HuH-7 (cell line): Measurements from ENCODE around the gene CFAP410.
"Not testable (repeated sequence)": the region's sequence is repeated elsewhere in the genome, so short reads cannot be mapped to it uniquely, and the experiment has no call there.

Experiments
- DNase-seq: peaks from one replicate; pipeline ENCODE4 v3.0.0; 2011; ENCODE audit warnings: low spot score

CFAP410 gene

GRCh38 chr21:44285138-44285992 lies 53.8 kb downstream of the CFAP410 start, which contains the start of gene AIRE:
Gene AIRE (plus strand): TSS chr21:44285876. CDS start chr21:44286007, 131 bp downstream.
- no peak for DNase-seq

DNA sequence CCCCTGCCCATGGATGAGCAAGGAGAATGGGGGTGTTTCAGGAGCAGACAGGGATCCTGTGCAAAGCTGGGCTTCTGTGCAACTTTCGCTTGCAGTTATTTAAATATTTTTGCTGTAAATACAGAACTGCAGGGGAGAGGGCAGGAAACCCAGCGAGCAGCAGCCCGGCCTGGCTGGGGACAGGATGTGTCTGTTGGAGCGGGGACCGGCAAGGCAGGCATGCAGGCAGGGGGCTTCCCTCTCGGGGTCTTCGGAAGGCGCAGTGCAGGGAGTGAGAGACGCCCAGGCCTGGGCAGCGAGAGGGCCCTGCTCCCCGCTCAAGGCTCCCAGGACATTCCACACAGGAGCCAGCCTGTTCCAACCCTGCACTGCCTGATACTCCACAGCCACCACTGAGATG lies 55.2 kb downstream of the CFAP410 start:
- DNase-seq, result no peak

DNA sequence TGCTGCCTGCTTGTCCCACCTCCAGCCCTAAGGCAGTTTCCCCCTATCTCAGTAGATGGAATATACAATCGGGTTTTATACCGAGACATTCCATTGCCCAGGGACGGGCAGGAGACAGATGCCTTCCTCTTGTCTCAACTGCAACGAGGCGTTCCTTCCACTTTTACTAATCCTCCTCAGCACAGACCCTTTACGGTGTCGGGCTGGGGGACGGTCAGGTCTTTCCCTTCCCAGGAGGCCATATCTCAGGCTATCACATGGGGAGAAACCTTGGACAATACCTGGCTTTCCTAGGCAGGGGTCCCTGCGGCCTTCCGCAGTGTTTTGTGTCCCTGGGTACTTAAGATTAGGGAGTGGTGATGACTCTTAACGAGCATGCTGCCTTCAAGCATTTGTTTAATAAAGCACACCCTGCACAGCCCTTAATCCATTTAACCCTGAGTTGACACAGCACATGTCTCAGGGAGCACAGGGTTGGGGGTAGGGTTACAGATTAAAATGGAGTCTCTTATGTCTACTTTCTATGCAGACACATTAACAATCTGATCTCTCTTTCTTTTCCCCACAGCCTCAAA lies 55.9 kb downstream of the CFAP410 start:
- DNase-seq, result not testable (repeated sequence)

DNA sequence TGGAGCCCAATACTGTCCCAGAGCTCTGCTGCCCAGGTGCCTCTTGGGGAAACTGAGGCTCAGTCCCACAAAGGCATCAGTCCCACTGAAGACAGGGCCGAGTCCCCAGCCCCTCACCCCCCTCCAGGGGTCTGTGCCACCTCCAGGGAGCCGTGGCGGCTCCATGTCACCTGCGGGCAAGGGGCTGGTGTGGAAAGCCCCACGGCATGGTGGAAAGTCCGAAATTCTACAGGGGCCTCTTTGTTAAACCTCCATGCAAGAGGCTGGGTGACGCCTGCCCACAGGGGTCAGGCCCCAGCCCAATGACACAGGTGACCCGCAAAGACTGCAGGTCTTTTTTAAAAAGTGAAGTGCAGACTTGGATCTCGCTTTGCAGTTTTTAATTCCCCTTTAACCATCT lies 56.8 kb downstream of the CFAP410 start:
- DNase-seq, result no peak

GRCh38 chr21:44281801-44282200 lies 57.4 kb downstream of the CFAP410 start:
- no peak for DNase-seq

GRCh38 chr21:44279354-44280260 lies 59.6 kb downstream of the CFAP410 start:
- DNase-seq, result no peak
